HG02970 (cell line): Measurements from ENCODE around the gene DDIAS.
"Not testable (repeated sequence)": the region's sequence is repeated elsewhere in the genome, so short reads cannot be mapped to it uniquely, and the experiment has no call there.

Experiments
- ATAC-seq: cut with Tn5 transposase; IDR thresholded peaks from one replicate; pipeline ENCODE4 v1.9.1; 2021; ENCODE audit warnings: mild to moderate bottlenecking, moderate library complexity, moderate number of reproducible peaks; ENCODE audit not compliant: unreplicated experiment, low FRiP score

Gene DDIAS

DNA sequence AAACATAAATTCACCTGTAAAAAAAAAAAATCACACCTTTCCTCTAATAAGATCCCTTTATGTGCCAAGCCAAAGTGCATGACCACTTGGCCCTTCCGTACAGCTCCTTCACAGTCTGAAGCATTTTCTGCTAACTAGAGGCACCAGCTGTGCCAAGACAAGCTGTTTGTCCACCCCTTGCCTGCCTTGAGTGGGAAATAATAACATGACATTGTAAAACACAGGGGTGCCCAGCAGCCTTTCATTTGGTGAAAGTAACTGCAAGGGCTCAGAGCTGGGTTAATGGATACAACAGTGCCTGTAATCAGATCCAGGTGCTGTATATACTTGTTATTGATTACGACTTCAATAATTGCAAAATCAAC lies 59.2 kb downstream of the DDIAS start:
- ATAC-seq: peak; percentile 25

DNA sequence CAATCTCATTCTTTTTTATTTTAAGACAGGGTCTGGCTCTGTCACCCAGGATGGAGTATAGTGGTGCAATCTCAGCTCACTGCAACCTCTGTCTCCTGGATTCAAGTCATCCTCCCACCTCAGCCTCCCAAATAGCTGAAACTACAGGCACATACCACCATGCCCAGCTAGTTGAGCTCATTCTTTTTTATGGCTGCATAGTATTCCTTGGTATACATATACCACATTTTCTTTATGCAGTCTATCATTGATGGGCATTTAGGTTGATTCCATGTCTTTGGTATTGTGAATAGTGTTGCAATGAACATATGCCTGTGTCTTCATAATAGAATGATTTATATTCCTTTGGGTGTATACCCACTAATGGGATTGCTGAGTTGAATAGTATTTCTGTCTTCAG lies 60.5 kb downstream of the DDIAS start:
- ATAC-seq: not testable (repeated sequence)

DNA sequence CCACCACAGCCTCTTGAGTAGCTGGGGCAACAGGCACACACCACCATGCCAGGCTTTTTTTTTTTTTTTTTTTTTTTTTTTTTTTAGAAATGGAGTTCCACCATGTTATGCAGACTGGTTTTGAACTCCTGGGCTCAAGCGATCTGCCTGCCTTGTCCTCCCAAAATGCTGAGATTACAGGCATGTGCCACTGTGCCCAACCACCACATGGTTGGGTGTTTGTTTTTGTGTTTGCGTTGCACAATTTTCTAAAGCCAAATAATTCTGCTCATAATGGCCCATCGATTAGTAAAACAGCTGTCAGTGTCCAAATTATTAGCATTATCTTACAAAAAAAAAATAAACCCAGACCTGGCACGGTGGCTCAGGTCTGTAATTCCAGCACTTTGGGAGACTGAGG lies 65.8 kb downstream of the DDIAS start:
- ATAC-seq: no peak

GRCh38 chr11:82969811-82970210 lies 68.3 kb downstream of the DDIAS start:
- ATAC-seq: peak; percentile 96

DNA sequence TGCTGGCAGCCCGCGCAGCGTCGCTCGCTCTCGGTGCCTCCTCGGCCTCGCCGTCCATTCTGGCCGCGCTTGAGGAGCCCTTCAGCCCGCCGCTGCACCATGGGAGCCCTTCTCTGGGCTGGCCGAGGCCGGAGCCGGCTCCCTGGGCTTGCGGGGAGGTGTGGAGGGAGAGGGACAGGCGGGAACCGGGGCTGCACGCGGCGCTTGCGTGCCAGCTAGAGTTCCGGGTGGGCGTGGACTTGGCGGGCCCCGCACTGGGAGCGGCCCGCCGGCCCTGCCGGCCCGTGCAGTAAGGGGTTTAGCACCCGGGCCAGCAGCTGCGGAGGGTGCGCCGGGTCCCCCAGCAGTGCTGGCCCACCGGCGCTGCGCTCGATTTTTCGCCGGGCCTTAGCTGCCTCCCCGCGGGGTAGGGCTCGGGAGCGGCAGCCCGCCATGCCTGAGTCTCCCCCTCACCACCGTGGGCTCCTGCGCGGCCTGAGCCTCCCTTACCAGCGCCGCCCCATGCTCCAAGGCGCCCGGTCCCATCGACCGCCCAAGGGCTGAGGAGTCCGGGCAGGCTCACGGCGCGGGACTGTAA lies 69.1 kb downstream of the DDIAS start:
- ATAC-seq: not testable (repeated sequence)

- not testable (repeated sequence) for ATAC-seq
These were observed 70.0 kb downstream of the DDIAS start for GRCh38 chr11:82971519-82971946.

- ATAC-seq: no peak
These were observed 70.6 kb downstream of the DDIAS start for GRCh38 chr11:82972103-82972502.

DNA sequence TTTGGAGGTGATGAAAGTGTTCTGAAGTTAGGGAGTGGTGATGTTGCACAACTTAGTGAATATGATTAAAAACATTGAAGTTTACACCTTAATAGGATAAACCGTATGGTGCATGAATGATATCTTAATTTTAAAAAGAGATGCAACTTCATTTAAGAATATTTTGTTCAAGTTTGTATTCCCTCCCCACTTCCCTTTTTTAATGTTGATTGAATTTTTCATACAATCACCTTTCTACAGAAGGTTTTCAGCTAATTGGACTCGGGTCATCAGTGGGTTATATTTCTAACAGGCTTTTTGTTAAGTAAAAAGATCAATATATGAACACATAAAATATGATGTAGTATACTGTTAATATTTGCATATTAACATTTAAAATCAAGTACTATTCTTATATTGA lies 72.6 kb downstream of the DDIAS start:
- no peak for ATAC-seq

GRCh38 chr11:82974851-82975250 lies 73.3 kb downstream of the DDIAS start:
- no peak for ATAC-seq

DNA sequence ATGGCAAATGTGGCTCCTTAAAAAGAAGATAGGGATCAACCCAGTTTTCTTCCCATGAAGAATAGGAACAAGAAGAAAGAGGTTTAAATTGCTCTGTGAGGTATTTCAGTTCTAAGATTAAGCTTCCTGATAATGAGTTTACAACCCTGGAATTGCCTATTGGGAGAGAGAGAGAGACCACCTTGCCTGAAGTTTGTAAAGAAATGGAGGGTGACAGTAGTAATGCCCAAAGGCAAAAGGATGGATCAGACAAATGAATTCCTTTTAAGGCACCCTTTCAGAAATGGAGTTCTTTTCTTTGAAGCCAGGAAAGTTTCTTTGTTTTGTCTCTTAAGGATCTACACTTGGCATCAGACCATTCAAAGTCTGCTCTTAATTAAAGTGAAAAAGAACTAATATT lies 74.3 kb downstream of the DDIAS start:
- no peak for ATAC-seq

- ATAC-seq: no peak
These were observed 75.2 kb downstream of the DDIAS start for GRCh38 chr11:82976786-82977185.

- ATAC-seq: no peak
These were observed 77.0 kb downstream of the DDIAS start for GRCh38 chr11:82978422-82979099.

- no peak for ATAC-seq
These were observed 78.3 kb downstream of the DDIAS start for GRCh38 chr11:82979824-82980223.

DNA sequence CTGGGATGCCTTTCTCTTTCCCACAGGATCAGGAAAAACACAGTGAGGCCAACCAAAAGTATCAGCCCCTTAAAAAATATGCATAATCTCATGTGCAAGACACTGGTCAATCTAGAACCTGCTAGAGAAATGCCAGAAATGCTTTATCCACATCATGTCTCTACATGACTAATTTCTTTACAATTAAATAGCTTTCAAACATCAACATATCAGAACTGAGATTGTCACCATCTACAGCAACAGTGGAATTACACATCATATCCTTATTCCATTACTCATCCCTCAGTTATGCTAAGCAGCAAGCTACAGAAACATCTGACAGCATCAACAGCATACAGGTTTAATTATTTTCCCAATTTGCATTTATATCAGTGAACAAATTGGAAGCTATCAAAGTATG lies 78.8 kb downstream of the DDIAS start:
- ATAC-seq: no peak

- no peak for ATAC-seq
These were observed 79.4 kb downstream of the DDIAS start for GRCh38 chr11:82980947-82981346.

DNA sequence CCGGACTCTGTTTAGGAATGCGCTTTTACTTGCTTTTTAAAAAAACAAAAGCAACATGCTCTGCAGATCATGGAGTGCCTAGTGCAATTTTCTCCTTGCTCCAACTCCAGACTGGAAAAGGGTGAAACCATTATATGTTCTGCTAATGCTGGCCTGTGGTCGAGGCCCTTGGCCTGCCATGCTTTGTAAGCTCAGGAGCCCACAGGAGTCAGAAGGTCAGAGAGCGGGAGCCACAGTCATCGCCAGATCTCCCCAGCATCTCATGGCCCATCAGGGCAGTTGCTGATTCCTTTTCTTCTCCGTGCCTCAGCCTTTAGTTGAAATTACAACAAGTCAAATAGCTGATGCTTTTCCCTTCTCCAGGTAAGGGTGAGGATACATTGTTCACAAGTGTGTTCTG lies 80.3 kb downstream of the DDIAS start:
- no peak for ATAC-seq
